OCI-LY3 (cell line): ENCODE data around the gene MACROD1.

Experiments
- H2AFZ ChIP-seq: fragments of 200-600, 300-600 bp; shearing (Covaris generic); 2 replicates; pipeline ENCODE4 v1.6.0; 2014; ENCODE audit warnings: antibody characterized with exemption, low read depth, low read length
- H3K27ac ChIP-seq: fragments of 200-600, 300-600 bp; sonication (generic); 2 replicates; pipeline ENCODE4 v1.5.1; 2014; ENCODE audit warnings: mild to moderate bottlenecking, low read length, moderate library complexity, mixed read lengths
- H3K27me3 ChIP-seq: fragments of 200-600, 300-600 bp; sonication (generic); 2 replicates; pipeline ENCODE4 v1.6.1; 2014; ENCODE audit warnings: low read depth, low read length, mixed read lengths
- H3K36me3 ChIP-seq: fragments of 200-600, 300-600 bp; sonication (generic); replicated peaks from 2 replicates; pipeline ENCODE3; 2014; ENCODE audit warnings: low read depth, low read length, mixed read lengths
- H3K4me1 ChIP-seq: fragments of 300-600, 200-600 bp; sonication (generic); 2 replicates; pipeline ENCODE4 v1.6.1; 2014; ENCODE audit warnings: low read length, mixed read lengths
- H3K4me2 ChIP-seq: fragments of 200-600, 300-600 bp; sonication (generic); 2 replicates; pipeline ENCODE4 v1.6.1; 2014; ENCODE audit warnings: low read length, mixed read lengths
- H3K4me3 ChIP-seq: fragments of 300-600, 200-600 bp; sonication (generic); 2 replicates; pipeline ENCODE4 v1.5.1; 2014; ENCODE audit warnings: antibody characterized with exemption, mild to moderate bottlenecking, low read length, moderate library complexity
- H3K79me2 ChIP-seq: fragments of 300-600, 200-600 bp; shearing (Covaris generic); 2 replicates; pipeline ENCODE4 v1.6.1; 2014; ENCODE audit warnings: mild to moderate bottlenecking, low read length, mixed read lengths
- H3K9ac ChIP-seq: fragments of 300-600, 200-600 bp; shearing (Covaris generic); 2 replicates; pipeline ENCODE4 v1.6.0; 2014; ENCODE audit warnings: mild to moderate bottlenecking, low read length, moderate library complexity
- H3K9me3 ChIP-seq: fragments of 200-600, 300-600 bp; shearing (Covaris generic); 2 replicates; pipeline ENCODE4 v1.6.1; 2014; ENCODE audit warnings: low read length, mixed read lengths; ENCODE audit not compliant: insufficient read depth
- H4K20me1 ChIP-seq: fragments of 200-600, 300-600 bp; sonication (generic); 2 replicates; pipeline ENCODE4 v1.6.1; 2016; ENCODE audit warnings: low read length, mixed read lengths; ENCODE audit not compliant: insufficient read depth
- EZH2phosphoT487 ChIP-seq: fragments of 200-600 bp; shearing (Covaris generic); IDR thresholded peaks from 2 replicates; pipeline ENCODE4 v1.6.1; 2018; ENCODE audit warnings: antibody characterized with exemption, mixed run types, low read depth
- TF ChIP-seq, protein P1 (sequence below): fragments of 200-600, 300-600 bp; sonication (generic); IDR thresholded peaks from 2 replicates; pipeline ENCODE4 v1.5.1; 2014; ENCODE audit warnings: antibody characterized with exemption, low read length, low read depth

Gene MACROD1

GRCh38 chr11:63961608-63962412 lies 204.1 kb downstream of the MACROD1 start:
- no peak for TF ChIP-seq EZH2phosphoT487
- TF ChIP-seq, protein P1, sequence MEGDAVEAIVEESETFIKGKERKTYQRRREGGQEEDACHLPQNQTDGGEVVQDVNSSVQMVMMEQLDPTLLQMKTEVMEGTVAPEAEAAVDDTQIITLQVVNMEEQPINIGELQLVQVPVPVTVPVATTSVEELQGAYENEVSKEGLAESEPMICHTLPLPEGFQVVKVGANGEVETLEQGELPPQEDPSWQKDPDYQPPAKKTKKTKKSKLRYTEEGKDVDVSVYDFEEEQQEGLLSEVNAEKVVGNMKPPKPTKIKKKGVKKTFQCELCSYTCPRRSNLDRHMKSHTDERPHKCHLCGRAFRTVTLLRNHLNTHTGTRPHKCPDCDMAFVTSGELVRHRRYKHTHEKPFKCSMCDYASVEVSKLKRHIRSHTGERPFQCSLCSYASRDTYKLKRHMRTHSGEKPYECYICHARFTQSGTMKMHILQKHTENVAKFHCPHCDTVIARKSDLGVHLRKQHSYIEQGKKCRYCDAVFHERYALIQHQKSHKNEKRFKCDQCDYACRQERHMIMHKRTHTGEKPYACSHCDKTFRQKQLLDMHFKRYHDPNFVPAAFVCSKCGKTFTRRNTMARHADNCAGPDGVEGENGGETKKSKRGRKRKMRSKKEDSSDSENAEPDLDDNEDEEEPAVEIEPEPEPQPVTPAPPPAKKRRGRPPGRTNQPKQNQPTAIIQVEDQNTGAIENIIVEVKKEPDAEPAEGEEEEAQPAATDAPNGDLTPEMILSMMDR: no peak
- Histone ChIP-seq H3K36me3 (no peaks in the 10 kb centered on the region), H3K27me3 (no peaks in the 10 kb centered on the region), H3K4me2 (no peak overlapping the region), H2AFZ (no peak overlapping the region), H3K79me2 (no peaks in the 10 kb centered on the region), H3K9ac (no peak overlapping the region), H3K27ac (no peak overlapping the region), H3K4me1 (peaks cover 4% of the 10 kb centered on the region; the same call in 1 of the 2 replicates), H4K20me1 (no peaks in the 10 kb centered on the region), H3K4me3 (no peak overlapping the region), H3K9me3 (no peaks in the 10 kb centered on the region)

GRCh38 chr11:63958008-63958407 lies 207.9 kb downstream of the MACROD1 start:
- Histone ChIP-seq H3K9ac (no peak overlapping the region), H3K4me2 (no peak overlapping the region), H3K9me3 (no peaks in the 10 kb centered on the region), H2AFZ (no peak overlapping the region), H3K27ac (no peak overlapping the region), H3K79me2 (no peaks in the 10 kb centered on the region), H4K20me1 (no peaks in the 10 kb centered on the region), H3K36me3 (peaks cover 26% of the 10 kb centered on the region), H3K27me3 (no peaks in the 10 kb centered on the region), H3K4me3 (no peak overlapping the region), H3K4me1 (no peaks in the 10 kb centered on the region)
- TF ChIP-seq, protein P1: no peak
- no peak for TF ChIP-seq EZH2phosphoT487

DNA sequence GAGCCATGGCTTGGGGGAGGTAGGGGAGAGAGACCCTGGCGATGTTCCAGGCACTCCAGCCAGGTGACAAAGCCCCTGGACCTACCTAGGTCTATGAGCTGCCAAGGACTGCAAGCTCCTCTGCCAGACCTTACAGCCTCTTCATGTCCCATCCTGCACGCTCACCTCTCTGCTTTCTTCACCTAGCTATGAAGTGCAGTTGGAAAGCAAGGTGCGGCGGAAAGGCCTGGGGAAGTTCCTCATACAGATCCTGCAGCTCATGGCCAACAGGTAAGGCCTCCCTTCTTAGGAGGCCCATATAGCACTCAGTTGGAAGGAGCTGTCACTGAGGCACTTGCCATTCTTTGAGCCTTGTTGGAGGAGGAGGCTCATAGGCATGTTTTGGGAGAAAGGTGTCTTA lies 213.3 kb downstream of the MACROD1 start:
- no peak overlapping the region for H3K9ac ChIP-seq
- no peak overlapping the region for H3K27ac ChIP-seq
- no peak overlapping the region for H2AFZ ChIP-seq
- H3K4me3 ChIP-seq: no peak overlapping the region
- H3K79me2 ChIP-seq: no peaks in the 10 kb centered on the region
- no peak overlapping the region for H3K4me2 ChIP-seq
- H4K20me1 ChIP-seq: no peaks in the 10 kb centered on the region
- TF ChIP-seq EZH2phosphoT487: no peak
- TF ChIP-seq, protein P1: no peak
- peaks cover 35% of the 10 kb centered on the region for H3K36me3 ChIP-seq
- H3K9me3 ChIP-seq: no peaks in the 10 kb centered on the region
- no peaks in the 10 kb centered on the region for H3K27me3 ChIP-seq
- no peaks in the 10 kb centered on the region for H3K4me1 ChIP-seq

DNA sequence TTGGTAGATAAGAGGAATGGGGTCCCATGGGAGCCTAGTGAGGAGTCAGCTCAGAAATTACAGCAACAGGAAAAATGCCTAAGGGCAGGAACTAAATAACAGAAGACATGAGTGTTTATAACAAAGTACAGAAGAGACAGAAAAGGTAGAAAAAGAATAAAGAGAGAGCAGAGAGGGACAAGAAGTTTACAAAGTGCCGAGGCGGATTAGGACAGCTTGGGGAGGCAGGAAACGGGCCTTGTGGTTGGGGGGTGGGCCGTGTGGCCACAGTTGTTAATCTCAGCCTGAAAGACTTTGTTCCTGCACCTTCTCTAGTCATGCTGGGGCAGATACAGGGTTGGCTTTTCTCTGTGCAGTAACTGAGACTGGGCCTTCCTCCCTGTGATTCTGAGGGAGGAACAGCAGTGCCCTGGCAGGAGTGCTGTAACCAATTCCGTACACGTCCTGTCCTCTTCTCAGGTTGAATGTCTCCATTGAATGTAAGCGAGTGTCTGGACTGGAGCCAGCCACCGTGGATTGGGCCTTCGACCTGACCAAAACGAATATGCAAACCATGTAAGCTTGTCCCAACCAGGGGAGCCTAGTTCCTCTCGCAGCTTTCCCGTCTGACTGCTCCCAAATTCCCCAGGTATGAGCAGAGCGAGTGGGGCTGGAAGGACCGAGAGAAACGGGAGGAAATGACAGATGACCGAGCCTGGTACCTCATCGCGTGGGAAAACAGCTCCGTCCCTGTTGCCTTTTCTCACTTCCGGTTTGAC lies 214.0 kb downstream of the MACROD1 start:
- H3K36me3 ChIP-seq: peaks cover 35% of the 10 kb centered on the region
- TF ChIP-seq, protein P1: no peak
- no peak for TF ChIP-seq EZH2phosphoT487
- no peaks in the 10 kb centered on the region for H3K4me1 ChIP-seq
- no peaks in the 10 kb centered on the region for H3K9me3 ChIP-seq
- H3K27ac ChIP-seq: no peak overlapping the region
- no peaks in the 10 kb centered on the region for H3K27me3 ChIP-seq
- H3K4me2 ChIP-seq: no peak overlapping the region
- no peaks in the 10 kb centered on the region for H3K79me2 ChIP-seq
- H3K9ac ChIP-seq: no peak overlapping the region
- H4K20me1 ChIP-seq: no peaks in the 10 kb centered on the region
- no peak overlapping the region for H3K4me3 ChIP-seq
- H2AFZ ChIP-seq: no peak overlapping the region
